ENCODE results near the gene ATF7IP. TPM values are rescaled to one million over a fixed set of nuclear protein-coding genes. Genes with fewer than 3 reads are reported as not detected.

Gene ATF7IP
- total RNA-seq, 1 donor from 2014 or later, result 58.2 TPM

- TF ChIP-seq CTCF (IDR thresholded peaks at IDR 0.05), result no peak
- Histone ChIP-seq H3K36me3 (no peaks in the 10 kb centered on the region), H3K4me1 (peaks cover 0 to 5% of the 10 kb centered on the region in 2 donors), H3K27ac (peak overlapping the region; percentile 22 to 96), H3K4me3 (peak overlapping the region; percentile 73 to 84), H3K9me3 (no peaks in the 10 kb centered on the region), H3K27me3 (no peaks in the 10 kb centered on the region)
- no peak for DNase-seq (ENCODE audit: low spot score in 2 of 2)
- intact Hi-C loops (cut with DNase I), result loop anchor here (5.0 kb wide), 3 partner anchors 35 to 405 kb away; a partner anchor contains a TSS
Observed at GRCh38 chr12:14367040-14367661, 1.7 kb downstream of the ATF7IP start.

- no peaks in the 10 kb centered on the region for H3K9me3 ChIP-seq
- TF ChIP-seq CTCF (IDR thresholded peaks at IDR 0.05), result no peak
- H3K4me3 ChIP-seq, result no peak overlapping the region
- no peaks in the 10 kb centered on the region for H3K27me3 ChIP-seq
- no peaks in the 10 kb centered on the region for H3K36me3 ChIP-seq
- peaks cover 0 to 5% of the 10 kb centered on the region in 2 donors for H3K4me1 ChIP-seq
- H3K27ac ChIP-seq, result no peak overlapping the region
- DNase-seq (ENCODE audit: low spot score in 2 of 2), result no peak
- intact Hi-C loops (cut with DNase I), result loop anchor here (5.0 kb wide), 3 partner anchors 33 to 403 kb away; a partner anchor contains a TSS
Observed at GRCh38 chr12:14369311-14369710, 3.8 kb downstream of the ATF7IP start.

GRCh38 chr12:14373217-14373616 is 7.7 kb downstream of the ATF7IP start:
- Histone ChIP-seq H3K36me3 (no peaks in the 10 kb centered on the region), H3K4me1 (peaks cover 0 to 5% of the 10 kb centered on the region in 2 donors), H3K27ac (peak overlapping the region in 1 of 2 donors; percentile 36), H3K9me3 (no peaks in the 10 kb centered on the region), H3K4me3 (no peak overlapping the region), H3K27me3 (no peaks in the 10 kb centered on the region)
- no peak for TF ChIP-seq CTCF (IDR thresholded peaks at IDR 0.05)
- intact Hi-C loops (cut with DNase I), result no loop called here
- DNase-seq (ENCODE audit: low spot score in 2 of 2), result no peak

GRCh38 chr12:14379508-14379907 is 14.0 kb downstream of the ATF7IP start:
- H3K27me3 ChIP-seq, result no peaks in the 10 kb centered on the region
- peaks cover 0 to 19% of the 10 kb centered on the region in 2 donors for H3K9me3 ChIP-seq
- TF ChIP-seq CTCF (IDR thresholded peaks at IDR 0.05), result no peak
- DNase-seq (ENCODE audit: low spot score in 2 of 2), result no peak
- peaks cover 0 to 5% of the 10 kb centered on the region in 2 donors for H3K4me1 ChIP-seq
- H3K27ac ChIP-seq, result no peak overlapping the region
- H3K4me3 ChIP-seq, result no peak overlapping the region
- intact Hi-C loops (cut with DNase I), result no loop called here
- no peaks in the 10 kb centered on the region for H3K36me3 ChIP-seq

- intact Hi-C loops (cut with DNase I), result loop anchor here (5.0 kb wide), 1 partner anchor 128 kb away; no protein-coding TSS in a partner anchor
- Histone ChIP-seq H3K4me1 (peaks cover 0 to 5% of the 10 kb centered on the region in 2 donors), H3K9me3 (peaks cover 0 to 5% of the 10 kb centered on the region in 2 donors), H3K27me3 (no peaks in the 10 kb centered on the region), H3K4me3 (peak overlapping the region; percentile 39 to 47), H3K36me3 (no peaks in the 10 kb centered on the region), H3K27ac (peak overlapping the region in 1 of 2 donors; percentile 57)
- peak in 1 of 2 donors; percentile 77 for DNase-seq (ENCODE audit: low spot score in 2 of 2)
- no peak for TF ChIP-seq CTCF (IDR thresholded peaks at IDR 0.05)
Observed at GRCh38 chr12:14384783-14385638, 19.5 kb downstream of the ATF7IP start.

Data from ascending aorta (tissue), 2 donors.